GM12864 (cell line): ENCODE measurements around the gene PHLDA2.
A peak's percentile ranks its signal among the peaks of the same experiment; 100 is the strongest.

Experiments used
- DNase-seq: peaks from one replicate; pipeline ENCODE4 v3.0.0-alpha.2; 2011; ENCODE audit warnings: low read depth
- H3K4me3 ChIP-seq: 2 replicates; pipeline ENCODE4 v1.5.1; 2011; ENCODE audit warnings: mild to moderate bottlenecking, low read depth, low read length, control low read depth
- CTCF ChIP-seq: IDR thresholded peaks from 2 replicates; pipeline ENCODE4 v1.5.1; 2011; ENCODE audit warnings: low read depth, mild to moderate bottlenecking, moderate library complexity, low read length, control low read depth, inconsistent platforms; ENCODE audit errors: missing control alignments

The PHLDA2 gene

GRCh38 chr11:2904153-2905052 is 24.8 kb downstream of the PHLDA2 start:
- H3K4me3 ChIP-seq = no peak overlapping the region
- DNase-seq = no peak

GRCh38 chr11:2903672-2904011 is 25.6 kb downstream of the PHLDA2 start:
- no peak for TF ChIP-seq CTCF
- H3K4me3 ChIP-seq = no peak overlapping the region
- DNase-seq = no peak

More at GRCh38 chr11:2904153-2905052, 24.8 kb downstream of the PHLDA2 start:
- no peak for TF ChIP-seq CTCF

- no peak for DNase-seq
- TF ChIP-seq CTCF = no peak
- H3K4me3 ChIP-seq = peak overlapping the region; percentile 82
Observed at GRCh38 chr11:2902784-2903671, 26.2 kb downstream of the PHLDA2 start.

GRCh38 chr11:2901854-2902783 is 27.1 kb downstream of the PHLDA2 start:
- peak overlapping the region; percentile 82 for H3K4me3 ChIP-seq
- TF ChIP-seq CTCF = no peak
- DNase-seq = peak; percentile 88

GRCh38 chr11:2901196-2901796 is 27.9 kb downstream of the PHLDA2 start:
- no peak for DNase-seq
- TF ChIP-seq CTCF = no peak
- peak overlapping the region; percentile 82; the same call in 1 of the 2 replicates for H3K4me3 ChIP-seq

- no peak for DNase-seq
- no peak for TF ChIP-seq CTCF
- H3K4me3 ChIP-seq = no peak overlapping the region
Observed at GRCh38 chr11:2899080-2899783, 30.0 kb downstream of the PHLDA2 start.
